Caco-2 (cell line): ENCODE data around the gene LDLRAD4. TPM values are rescaled to one million over a fixed set of nuclear protein-coding genes. Genes with fewer than 3 reads are reported as not detected.

Experiments
- BruUV-seq: library from RNA; stranded (reverse); fragments of 400-500 nt; replicated peaks from 2 replicates; lab custom pipeline; 2021; lab: Mats Ljungman, UMichigan
- CTCF ChIA-PET: fragments of 300-600 bp; sonication (Branson Sonifier 250); formaldehyde crosslinking; loops from one replicate; lab custom pipeline; 2022; ENCODE audit warnings: antibody characterized with exemption; lab: Charles Lee
- POLR2A ChIA-PET: fragments of 300-600 bp; sonication (Branson Sonifier 250); formaldehyde crosslinking; loops from one replicate; lab custom pipeline; 2022; ENCODE audit warnings: antibody characterized with exemption; lab: Charles Lee
- DNase-seq, 2 experiments: peaks; one replicate each; pipeline versions ENCODE4 v3.0.0 to v3.0.0-alpha.2; 2020 to 2022
- H3K27me3 ChIP-seq: replicated peaks from 2 replicates; pipeline ENCODE4 v1.6.0; 2011; ENCODE audit warnings: low read length; ENCODE audit not compliant: control insufficient read depth, insufficient read depth
- H3K36me3 ChIP-seq: 2 replicates; pipeline ENCODE4 v1.5.1; 2011; ENCODE audit warnings: low read length; ENCODE audit not compliant: control insufficient read depth, insufficient read depth
- H3K4me1 ChIP-seq: fragments of 250-450 bp; sonication (Bioruptor Pico); 2 replicates; pipeline ENCODE4 v1.5.1; 2020; ENCODE audit warnings: mild to moderate bottlenecking
- H3K4me3 ChIP-seq: 2 replicates; pipeline ENCODE4 v1.5.1; 2011; ENCODE audit warnings: low read depth, mild to moderate bottlenecking, control low read depth, low read length
- H3K9me3 ChIP-seq: fragments of 250-450 bp; sonication (Bioruptor Pico); 2 replicates; pipeline ENCODE4 v1.5.1; 2020; ENCODE audit warnings: mild to moderate bottlenecking, moderate library complexity
- H3K27ac Mint-ChIP-seq: one replicate; pipeline ENCODE4 v1.8.0; 2022; ENCODE audit warnings: mixed read lengths; ENCODE audit not compliant: unreplicated experiment
- H3K27me3 Mint-ChIP-seq: one replicate; pipeline ENCODE4 v1.8.0; 2022; ENCODE audit warnings: mixed read lengths; ENCODE audit not compliant: insufficient read depth, unreplicated experiment
- H3K36me3 Mint-ChIP-seq: one replicate; pipeline ENCODE4 v1.8.0; 2022; ENCODE audit warnings: mild to moderate bottlenecking, mixed read lengths; ENCODE audit not compliant: insufficient read depth, unreplicated experiment
- H3K4me1 Mint-ChIP-seq: one replicate; pipeline ENCODE4 v1.8.0; 2022; ENCODE audit warnings: low read depth, mixed read lengths; ENCODE audit not compliant: unreplicated experiment
- H3K4me3 Mint-ChIP-seq: one replicate; pipeline ENCODE4 v1.8.0; 2022; ENCODE audit warnings: mild to moderate bottlenecking, moderate library complexity, mixed read lengths; ENCODE audit not compliant: unreplicated experiment
- H3K9me3 Mint-ChIP-seq: one replicate; pipeline ENCODE4 v1.8.0; 2022; ENCODE audit warnings: mixed read lengths; ENCODE audit not compliant: unreplicated experiment
- intact Hi-C: fragments of 100-400 bp; cut with micrococcal nuclease; formaldehyde crosslinking; loops from one replicate; pipeline ENCODE4 v1.10.0; 2022; ENCODE audit not compliant: unreplicated experiment
- total RNA-seq: library from RNA; stranded (reverse); gene quantifications from 2 replicates; pipeline ENCODE4 v1.2.3, GENCODE V29; 2022
- TF ChIP-seq, protein P1 (sequence below), 2 experiments: fragments of 200-600 bp in 1 of 2; IDR thresholded peaks; 1 replicate in 1 of 2; 2 replicates in 1 of 2; pipeline versions ENCODE4 v1.5.1 to v1.8.0; 2011 to 2022; ENCODE audit warnings: antibody characterized with exemption in 1 of 2, control low read depth in 1 of 2, inconsistent platforms in 1 of 2, low read depth in 1 of 2, low read length in 1 of 2, mild to moderate bottlenecking in 1 of 2, moderate library complexity in 1 of 2; ENCODE audit not compliant: insufficient read depth in 1 of 2, severe bottlenecking in 1 of 2, unreplicated experiment in 1 of 2

Gene LDLRAD4
- total RNA-seq, 1 experiment from 2014 or later = 1.2 TPM

GRCh38 chr18:13545514-13545913 lies 327.0 kb downstream of the LDLRAD4 start:
- intact Hi-C loops = no loop called here
- Histone ChIP-seq H3K27me3 (no peaks in the 10 kb centered on the region), H3K9me3 (peaks cover 3% of the 10 kb centered on the region; the same call in 1 of the 2 replicates), H3K4me3 (no peak overlapping the region), H3K4me1 (peaks cover 15% of the 10 kb centered on the region), H3K36me3 (no peaks in the 10 kb centered on the region)
- ChIA-PET POLR2A (no interaction called here), CTCF (no interaction called here)
- H3K27ac Mint-ChIP-seq = no peak overlapping the region
- no peaks in the 10 kb centered on the region for H3K9me3 Mint-ChIP-seq
- no peak for DNase-seq
- H3K27me3 Mint-ChIP-seq = no peaks in the 10 kb centered on the region
- peaks cover 7% of the 10 kb centered on the region for H3K4me1 Mint-ChIP-seq
- H3K36me3 Mint-ChIP-seq = no peaks in the 10 kb centered on the region
- no peak overlapping the region for H3K4me3 Mint-ChIP-seq
- TF ChIP-seq, protein P1, sequence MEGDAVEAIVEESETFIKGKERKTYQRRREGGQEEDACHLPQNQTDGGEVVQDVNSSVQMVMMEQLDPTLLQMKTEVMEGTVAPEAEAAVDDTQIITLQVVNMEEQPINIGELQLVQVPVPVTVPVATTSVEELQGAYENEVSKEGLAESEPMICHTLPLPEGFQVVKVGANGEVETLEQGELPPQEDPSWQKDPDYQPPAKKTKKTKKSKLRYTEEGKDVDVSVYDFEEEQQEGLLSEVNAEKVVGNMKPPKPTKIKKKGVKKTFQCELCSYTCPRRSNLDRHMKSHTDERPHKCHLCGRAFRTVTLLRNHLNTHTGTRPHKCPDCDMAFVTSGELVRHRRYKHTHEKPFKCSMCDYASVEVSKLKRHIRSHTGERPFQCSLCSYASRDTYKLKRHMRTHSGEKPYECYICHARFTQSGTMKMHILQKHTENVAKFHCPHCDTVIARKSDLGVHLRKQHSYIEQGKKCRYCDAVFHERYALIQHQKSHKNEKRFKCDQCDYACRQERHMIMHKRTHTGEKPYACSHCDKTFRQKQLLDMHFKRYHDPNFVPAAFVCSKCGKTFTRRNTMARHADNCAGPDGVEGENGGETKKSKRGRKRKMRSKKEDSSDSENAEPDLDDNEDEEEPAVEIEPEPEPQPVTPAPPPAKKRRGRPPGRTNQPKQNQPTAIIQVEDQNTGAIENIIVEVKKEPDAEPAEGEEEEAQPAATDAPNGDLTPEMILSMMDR (IDR thresholded peaks at IDR 0.05; ENCODE audit: insufficient read depth in 1 of 2, low read depth in 1 of 2, low read length in 1 of 2, severe bottlenecking in 1 of 2, unreplicated experiment in 1 of 2) = no peak
- BruUV-seq = no TSS peak

DNA sequence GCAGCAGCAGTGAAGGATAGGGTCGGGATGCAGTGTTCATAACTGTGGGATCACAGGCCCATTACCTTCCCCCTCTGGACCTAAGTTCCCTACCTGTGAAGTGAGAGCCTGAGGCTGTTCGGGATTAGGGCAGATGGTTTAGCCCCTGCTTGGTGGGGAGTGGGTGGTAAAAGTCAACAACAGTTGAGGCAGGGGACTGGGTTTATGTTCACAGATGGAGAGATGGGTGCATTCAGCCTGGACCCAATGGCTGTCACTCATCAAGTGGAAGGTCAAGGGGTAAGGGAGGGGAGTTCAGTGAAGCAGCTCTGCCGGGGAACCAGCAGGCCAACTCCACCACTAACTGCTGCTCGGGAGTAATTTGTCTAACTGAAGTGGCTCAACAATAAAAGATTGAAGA lies 327.4 kb downstream of the LDLRAD4 start:
- H3K27me3 Mint-ChIP-seq = peaks cover under 1% of the 10 kb centered on the region
- ChIA-PET POLR2A (no interaction called here), CTCF (no interaction called here)
- no peaks in the 10 kb centered on the region for H3K36me3 Mint-ChIP-seq
- intact Hi-C loops = no loop called here
- H3K36me3 ChIP-seq = no peaks in the 10 kb centered on the region
- TF ChIP-seq, protein P1 (IDR thresholded peaks at IDR 0.05; ENCODE audit: insufficient read depth in 1 of 2, low read depth in 1 of 2, low read length in 1 of 2, severe bottlenecking in 1 of 2, unreplicated experiment in 1 of 2) = no peak
- H3K27me3 ChIP-seq = no peaks in the 10 kb centered on the region
- no peak overlapping the region for H3K27ac Mint-ChIP-seq
- H3K4me1 Mint-ChIP-seq = peaks cover 7% of the 10 kb centered on the region
- H3K4me1 ChIP-seq = peaks cover 15% of the 10 kb centered on the region
- BruUV-seq = no TSS peak
- no peaks in the 10 kb centered on the region for H3K9me3 Mint-ChIP-seq
- no peak overlapping the region for H3K4me3 ChIP-seq
- peaks cover 3% of the 10 kb centered on the region; the same call in 1 of the 2 replicates for H3K9me3 ChIP-seq
- DNase-seq = no peak
- no peak overlapping the region for H3K4me3 Mint-ChIP-seq

GRCh38 chr18:13546638-13547037 lies 328.1 kb downstream of the LDLRAD4 start:
- no peak overlapping the region for H3K27ac Mint-ChIP-seq
- no peaks in the 10 kb centered on the region for H3K36me3 Mint-ChIP-seq
- DNase-seq = no peak
- intact Hi-C loops = no loop called here
- no TSS peak for BruUV-seq
- no peaks in the 10 kb centered on the region for H3K36me3 ChIP-seq
- CTCF ChIA-PET = no interaction called here
- no peaks in the 10 kb centered on the region for H3K9me3 Mint-ChIP-seq
- H3K27me3 Mint-ChIP-seq = peaks cover 8% of the 10 kb centered on the region
- TF ChIP-seq, protein P1 (IDR thresholded peaks at IDR 0.05; ENCODE audit: insufficient read depth in 1 of 2, low read depth in 1 of 2, low read length in 1 of 2, severe bottlenecking in 1 of 2, unreplicated experiment in 1 of 2) = no peak
- peaks cover 3% of the 10 kb centered on the region; the same call in 1 of the 2 replicates for H3K9me3 ChIP-seq
- no peak overlapping the region for H3K4me3 Mint-ChIP-seq
- peaks cover 7% of the 10 kb centered on the region for H3K4me1 Mint-ChIP-seq
- H3K4me3 ChIP-seq = no peak overlapping the region
- no peaks in the 10 kb centered on the region for H3K27me3 ChIP-seq
- POLR2A ChIA-PET = no interaction called here
- peaks cover 9% of the 10 kb centered on the region for H3K4me1 ChIP-seq
